GM12891 (cell line): ENCODE results near the gene PUS1.

ENCODE experiments used
- PAX5 ChIP-seq: IDR thresholded peaks from 2 replicates; pipeline ENCODE4 v1.6.1; 2011; ENCODE audit warnings: low read length, moderate library complexity, mild to moderate bottlenecking; ENCODE audit not compliant: insufficient read depth, severe bottlenecking
- POLR2A ChIP-seq: IDR thresholded peaks from 2 replicates; pipeline ENCODE4 v1.6.1; 2011; ENCODE audit warnings: low read depth, low read length, control low read depth
- POLR2AphosphoS5 ChIP-seq: IDR thresholded peaks from 2 replicates; pipeline ENCODE4 v1.6.1; 2011; ENCODE audit warnings: low read depth, low read length, control low read depth
- POU2F2 ChIP-seq: IDR thresholded peaks from 2 replicates; pipeline ENCODE4 v1.6.1; 2011; ENCODE audit warnings: low read depth, mild to moderate bottlenecking, control low read depth, low read length, moderate library complexity
- SPI1 ChIP-seq: IDR thresholded peaks from 2 replicates; pipeline ENCODE4 v1.6.1; 2011; ENCODE audit warnings: low read depth, low read length, control low read depth
- TAF1 ChIP-seq: IDR thresholded peaks from 2 replicates; pipeline ENCODE4 v1.6.1; 2011; ENCODE audit warnings: low read depth, low read length, control low read depth

DNA sequence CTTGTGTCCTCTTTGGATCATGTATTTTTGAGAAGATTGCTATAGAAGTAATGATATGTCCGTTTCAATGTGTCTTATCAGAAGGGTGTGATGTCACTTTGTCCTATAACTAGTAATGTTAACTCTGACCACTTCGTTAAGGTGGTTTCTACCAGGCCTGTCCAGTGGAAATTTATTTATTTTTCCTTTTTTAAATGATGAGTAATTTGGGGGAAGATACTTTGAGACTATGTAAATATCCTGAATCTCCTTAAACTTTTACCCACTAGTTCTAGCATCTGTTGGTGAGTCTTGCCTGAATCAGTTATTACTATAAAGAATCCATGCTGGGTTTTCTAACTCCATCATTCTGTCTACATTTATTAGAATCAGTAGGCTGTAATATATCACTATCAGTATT, 36.0 kb downstream of the PUS1 start:
- TF ChIP-seq POLR2A (no peak), POLR2AphosphoS5 (no peak), SPI1 (no peak), PAX5 (no peak), POU2F2 (no peak), TAF1 (no peak)
